Diencephalon (tissue), 1 donor: Measurements from ENCODE around the gene YBX2. TPM values are rescaled to one million over a fixed set of nuclear protein-coding genes. Genes with fewer than 3 reads are reported as not detected.

Experiments
- small RNA-seq: library from RNA; depleted of rRNA; stranded (forward); fragments of <200 nt; gene quantifications from one replicate; pipeline ENCODE3, GENCODE V24; 2014
- total RNA-seq: library from RNA; depleted of rRNA; stranded (reverse); fragments of >200 nt; gene quantifications from one replicate; pipeline ENCODE4 v1.2.3, GENCODE V29; 2014

YBX2 gene
- total RNA-seq, 1 donor from 2014 or later, result 1.4 TPM

Small RNAs within 50 kb of the gene (small RNA-seq; reads per million reads assigned to genes)
- gene AC026954.2 (not detected), gene RF00019 (not detected)

Other genes starting within 250 kb of the YBX2 start
- gene CLEC10A, start 214.4 kb downstream of the YBX2 start, total RNA-seq, result not detected
- not detected for gene ASGR2, start 179.8 kb downstream of the YBX2 start, total RNA-seq
- 20.1 TPM for gene ASGR1, start 115.3 kb downstream of the YBX2 start, total RNA-seq
- 136 TPM for gene DLG4, start 74.8 kb downstream of the YBX2 start, total RNA-seq
- gene ACADVL, start 74.7 kb downstream of the YBX2 start, total RNA-seq, result 97.6 TPM
- 56.1 TPM for gene DVL2, start 60.1 kb downstream of the YBX2 start, total RNA-seq
- gene PHF23, start 55.2 kb downstream of the YBX2 start, total RNA-seq, result 28.6 TPM
- gene GABARAP, start 52.2 kb downstream of the YBX2 start, total RNA-seq, result 167 TPM
- gene CTDNEP1, start 42.9 kb downstream of the YBX2 start, total RNA-seq, result 40.1 TPM
- gene ELP5, start 42.4 kb downstream of the YBX2 start, total RNA-seq, result 29.5 TPM
- gene CLDN7, start 32.2 kb downstream of the YBX2 start, total RNA-seq, result 0.92 TPM
- gene SLC2A4, start 12.9 kb downstream of the YBX2 start, total RNA-seq, result 0.23 TPM
- 168 TPM for gene EIF5A, start 13.0 kb upstream of the YBX2 start, total RNA-seq
- 38.5 TPM for gene GPS2, start 20.7 kb upstream of the YBX2 start, total RNA-seq
- 44.3 TPM for gene NEURL4, start 34.7 kb upstream of the YBX2 start, total RNA-seq
- 0.23 TPM for gene ACAP1, start 41.9 kb upstream of the YBX2 start, total RNA-seq
- gene KCTD11, start 57.5 kb upstream of the YBX2 start, total RNA-seq, result 4.6 TPM
- not detected for gene TMEM95, start 60.5 kb upstream of the YBX2 start, total RNA-seq
- 1.4 TPM for gene TNK1, start 86.5 kb upstream of the YBX2 start, total RNA-seq
- gene PLSCR3, start 99.9 kb upstream of the YBX2 start, total RNA-seq, result 9.2 TPM
- 63.7 TPM for gene TMEM256, start 109.5 kb upstream of the YBX2 start, total RNA-seq
- 19.1 TPM for gene NLGN2, start 113.2 kb upstream of the YBX2 start, total RNA-seq
- not detected for gene SPEM1, start 125.7 kb upstream of the YBX2 start, total RNA-seq
- gene SPEM2, start 131.0 kb upstream of the YBX2 start, total RNA-seq, result not detected
- gene SPEM3, start 134.2 kb upstream of the YBX2 start, total RNA-seq, result not detected
- gene TMEM102, start 140.8 kb upstream of the YBX2 start, total RNA-seq, result 1.4 TPM
- 9.0 TPM for gene FGF11, start 144.9 kb upstream of the YBX2 start, total RNA-seq
- 19.1 TPM for gene CHRNB1, start 150.4 kb upstream of the YBX2 start, total RNA-seq
- gene ZBTB4, start 185.0 kb upstream of the YBX2 start, total RNA-seq, result 25.6 TPM
- not detected for gene SLC35G6, start 186.8 kb upstream of the YBX2 start, total RNA-seq
- gene POLR2A, start 189.7 kb upstream of the YBX2 start, total RNA-seq, result 65.7 TPM